Measurements from ENCODE around the gene ZNF181. TPM values are rescaled to one million over a fixed set of nuclear protein-coding genes. Genes with fewer than 3 reads are reported as not detected.

ZNF181 gene
- total RNA-seq, 1 donor from 2014 or later = 25.5 TPM

GRCh38 chr19:34732612-34733211, 1.3 kb upstream of the ZNF181 start:
- intact Hi-C loops (cut with DNase I) = loop anchor here (2.0 kb wide), 1 partner anchor 54 kb away; no protein-coding TSS in a partner anchor
- Histone ChIP-seq H3K4me1 (peaks cover 32% of the 10 kb centered on the region), H3K27me3 (no peaks in the 10 kb centered on the region), H3K36me3 (peaks cover 0 to 20% of the 10 kb centered on the region in 2 donors), H3K4me3 (peak overlapping the region; percentile 69 to 74), H3K27ac (peak overlapping the region; percentile 96), H3K9me3 (no peaks in the 10 kb centered on the region)
- TF ChIP-seq POLR2AphosphoS5 (IDR thresholded peaks at IDR 0.05; ENCODE audit: insufficient read depth in 1 of 2, low read depth in 1 of 2) = no peak
- TF ChIP-seq CTCF (IDR thresholded peaks at IDR 0.05) = no peak
- no peak for TF ChIP-seq POLR2A (IDR thresholded peaks at IDR 0.05)
- no peak for DNase-seq (ENCODE audit: extremely low spot score in 2 of 2)

GRCh38 chr19:34733266-34733745, 737 bp upstream of the ZNF181 start:
- H3K27ac ChIP-seq = peak overlapping the region; percentile 96
- peaks cover 0 to 25% of the 10 kb centered on the region in 2 donors for H3K36me3 ChIP-seq
- H3K9me3 ChIP-seq = no peaks in the 10 kb centered on the region
- peak overlapping the region; percentile 69 to 74 for H3K4me3 ChIP-seq
- peaks cover 32% of the 10 kb centered on the region for H3K4me1 ChIP-seq
- no peaks in the 10 kb centered on the region for H3K27me3 ChIP-seq
- TF ChIP-seq POLR2AphosphoS5 (IDR thresholded peaks at IDR 0.05; ENCODE audit: insufficient read depth in 1 of 2, low read depth in 1 of 2) = no peak
- TF ChIP-seq CTCF (IDR thresholded peaks at IDR 0.05) = no peak
- TF ChIP-seq POLR2A (IDR thresholded peaks at IDR 0.05) = no peak
- intact Hi-C loops (cut with DNase I) = loop anchor here (2.0 kb wide), 1 partner anchor 55 kb away; no protein-coding TSS in a partner anchor
- no peak for DNase-seq (ENCODE audit: extremely low spot score in 2 of 2)

GRCh38 chr19:34734537-34735103, 577 bp downstream of the ZNF181 start:
- TF ChIP-seq POLR2A (IDR thresholded peaks at IDR 0.05) (no peak), CTCF (IDR thresholded peaks at IDR 0.05) (no peak), POLR2AphosphoS5 (IDR thresholded peaks at IDR 0.05; ENCODE audit: insufficient read depth in 1 of 2, low read depth in 1 of 2) (no peak)
- Histone ChIP-seq H3K27ac (peak overlapping the region; percentile 96), H3K4me3 (peak overlapping the region; percentile 69 to 74), H3K27me3 (no peaks in the 10 kb centered on the region), H3K36me3 (peaks cover 0 to 38% of the 10 kb centered on the region in 2 donors), H3K9me3 (no peaks in the 10 kb centered on the region), H3K4me1 (peaks cover 32% of the 10 kb centered on the region)
- intact Hi-C loops (cut with DNase I) = no loop called here
- DNase-seq (ENCODE audit: extremely low spot score in 2 of 2) = no peak

- Histone ChIP-seq H3K9me3 (peaks cover 40% of the 10 kb centered on the region), H3K36me3 (peaks cover 0 to 22% of the 10 kb centered on the region in 2 donors), H3K27ac (no peak overlapping the region), H3K27me3 (no peaks in the 10 kb centered on the region), H3K4me1 (no peaks in the 10 kb centered on the region), H3K4me3 (no peak overlapping the region)
- no peak for DNase-seq (ENCODE audit: extremely low spot score in 2 of 2)
- no peak for TF ChIP-seq POLR2A (IDR thresholded peaks at IDR 0.05)
- no peak for TF ChIP-seq CTCF (IDR thresholded peaks at IDR 0.05)
- TF ChIP-seq POLR2AphosphoS5 (IDR thresholded peaks at IDR 0.05; ENCODE audit: insufficient read depth in 1 of 2, low read depth in 1 of 2) = no peak
- intact Hi-C loops (cut with DNase I) = no loop called here
Observed at GRCh38 chr19:34744896-34745690, 11.1 kb downstream of the ZNF181 start.
